Breast epithelium (tissue), 3 donors: Measurements from ENCODE around the gene ADARB1.

Experiments used
- CTCF ChIP-seq, 3 donors: fragments of 450-650 bp; IDR thresholded peaks; one replicate each; pipeline ENCODE4 v1.5.1; 2016 to 2017; ENCODE audit warnings: antibody characterized with exemption in 3 of 3, mild to moderate bottlenecking in 3 of 3, moderate library complexity in 3 of 3
- POLR2A ChIP-seq: fragments of 450-650 bp; IDR thresholded peaks from one replicate; pipeline ENCODE4 v1.6.1; 2016; ENCODE audit warnings: antibody characterized with exemption, mild to moderate bottlenecking, moderate library complexity

- no peak for TF ChIP-seq POLR2A
- TF ChIP-seq CTCF (IDR thresholded peaks at IDR 0.05), result no peak
Measured at GRCh38 chr21:45259206-45259840, 184.9 kb downstream of the ADARB1 start.
